Subcutaneous adipose tissue (tissue), 4 donors: ENCODE measurements around the gene CPAMD8. TPM values are rescaled to one million over a fixed set of nuclear protein-coding genes. Genes with fewer than 3 reads are reported as not detected.

Experiments used
- CTCF ChIP-seq: fragments of 450-650 bp; IDR thresholded peaks from one replicate; pipeline ENCODE4 v1.5.1; 2016; ENCODE audit warnings: low read depth, mild to moderate bottlenecking, control low read depth, antibody characterized with exemption, moderate library complexity
- total RNA-seq, 4 donors: library from RNA; depleted of rRNA; stranded (reverse); fragments of >200 nt; gene quantifications; one replicate each; pipeline ENCODE4 v1.1.0, GENCODE V29; 2016

The CPAMD8 gene
- total RNA-seq, 4 donors from 2014 or later, result 3.7 to 75.5 (median 22.0) TPM

- no peak for TF ChIP-seq CTCF
Measured at GRCh38 chr19:16970821-16971220, 55.8 kb downstream of the CPAMD8 start.

GRCh38 chr19:16969135-16969534 lies 57.5 kb downstream of the CPAMD8 start:
- TF ChIP-seq CTCF, result no peak

GRCh38 chr19:16957855-16958254 lies 68.8 kb downstream of the CPAMD8 start:
- TF ChIP-seq CTCF, result no peak

- no peak for TF ChIP-seq CTCF
Measured at GRCh38 chr19:16957151-16957701, 69.4 kb downstream of the CPAMD8 start.

- TF ChIP-seq CTCF, result no peak
Measured at GRCh38 chr19:16955161-16955560, 71.4 kb downstream of the CPAMD8 start.

- no peak for TF ChIP-seq CTCF
Measured at GRCh38 chr19:16952046-16952445, 74.6 kb downstream of the CPAMD8 start.

GRCh38 chr19:16951529-16951928 lies 75.1 kb downstream of the CPAMD8 start:
- TF ChIP-seq CTCF, result no peak
